Lower leg skin (tissue), 4 donors: ENCODE measurements around the gene SHISA7. TPM values are rescaled to one million over a fixed set of nuclear protein-coding genes. Genes with fewer than 3 reads are reported as not detected.

Experiments
- DNase-seq, 2 donors: peaks; one replicate each; pipeline ENCODE4 v3.0.0-alpha.2; 2019; ENCODE audit warnings: low spot score in 2 of 2
- H3K4me3 ChIP-seq: fragments of 200-600 bp; sonication (generic); 2 replicates; pipeline ENCODE4 v1.5.1; 2017; ENCODE audit warnings: mild to moderate bottlenecking, low read depth; ENCODE audit not compliant: poor library complexity, severe bottlenecking
- CTCF ChIP-seq, 3 donors: fragments of 450-650 bp; IDR thresholded peaks; one replicate each; pipeline ENCODE4 v1.5.1; 2016; ENCODE audit warnings: antibody characterized with exemption in 3 of 3, mild to moderate bottlenecking in 3 of 3, moderate library complexity in 2 of 3
- POLR2A ChIP-seq, 2 donors: fragments of 450-650 bp; IDR thresholded peaks; one replicate each; pipeline ENCODE4 v1.6.1; 2016 to 2017; ENCODE audit warnings: antibody characterized with exemption in 2 of 2, mild to moderate bottlenecking in 1 of 2, moderate library complexity in 1 of 2
- WGBS, 2 donors: methylation state at CpG; one replicate each; pipeline ENCODE4 v1.1.5; 2018; 5-methylcytosine and 5-hydroxymethylcytosine counted together
- intact Hi-C: fragments of 100-400 bp; cut with DNase I; formaldehyde crosslinking; loops from one replicate; pipeline ENCODE4 v1.15.0; 2023; ENCODE audit warnings: low total_unique reads
- total RNA-seq, 4 donors: library from RNA; depleted of rRNA; stranded (reverse); fragments of >200 nt; gene quantifications; one replicate each; pipeline ENCODE4 v1.1.0, GENCODE V29; 2016

Gene SHISA7
- total RNA-seq, 4 donors from 2014 or later, result 0.10 TPM; not detected in 3

- DNase-seq, result no peak
- no peak overlapping the region for H3K4me3 ChIP-seq
- intact Hi-C loops, result no loop called here
- no peak for TF ChIP-seq CTCF (IDR thresholded peaks at IDR 0.05)
- TF ChIP-seq POLR2A (IDR thresholded peaks at IDR 0.05), result no peak
- 3 to 5% methylated on average over 22 to 35 of the region's 39 CpGs for WGBS, 2 donors
These were observed 1.3 kb downstream of the SHISA7 start for GRCh38 chr19:55441692-55442321.

- no peak overlapping the region for H3K4me3 ChIP-seq
These were observed 1.8 kb downstream of the SHISA7 start for GRCh38 chr19:55441319-55441691.

GRCh38 chr19:55440411-55441105, 2.5 kb downstream of the SHISA7 start:
- no peak for DNase-seq
- 6 to 9% methylated on average over 36 to 37 of the region's 39 CpGs for WGBS, 2 donors
- no peak overlapping the region for H3K4me3 ChIP-seq
- TF ChIP-seq CTCF (IDR thresholded peaks at IDR 0.05) (no peak), POLR2A (IDR thresholded peaks at IDR 0.05) (no peak)
- intact Hi-C loops, result no loop called here

More at GRCh38 chr19:55441319-55441691, 1.8 kb downstream of the SHISA7 start:
- TF ChIP-seq CTCF (IDR thresholded peaks at IDR 0.05), result no peak
- TF ChIP-seq POLR2A (IDR thresholded peaks at IDR 0.05), result no peak
- WGBS, 2 donors, result 4 to 6% methylated on average over 21 of the region's 21 CpGs
- intact Hi-C loops, result no loop called here
- no peak for DNase-seq

- no peak for DNase-seq
- TF ChIP-seq POLR2A (IDR thresholded peaks at IDR 0.05), result no peak
- TF ChIP-seq CTCF (IDR thresholded peaks at IDR 0.05), result no peak
- 80 to 90% methylated on average over 5 of the region's 5 CpGs for WGBS, 2 donors
- intact Hi-C loops, result no loop called here
- H3K4me3 ChIP-seq, result no peak overlapping the region
These were observed 4.0 kb downstream of the SHISA7 start for GRCh38 chr19:55439052-55439451.

GRCh38 chr19:55437410-55437809, 5.7 kb downstream of the SHISA7 start:
- TF ChIP-seq CTCF (IDR thresholded peaks at IDR 0.05) (no peak), POLR2A (IDR thresholded peaks at IDR 0.05) (no peak)
- WGBS, 2 donors, result 4% methylated on average over 17 of the region's 17 CpGs
- no peak overlapping the region for H3K4me3 ChIP-seq
- intact Hi-C loops, result no loop called here
- no peak for DNase-seq
